HG02798 (cell line): ENCODE data around the gene EIPR1.
"Not testable (repeated sequence)": the region's sequence is repeated elsewhere in the genome, so short reads cannot be mapped to it uniquely, and the experiment has no call there.

Experiments used
- ATAC-seq: cut with Tn5 transposase; IDR thresholded peaks from one replicate; pipeline ENCODE4 v1.9.1; 2021; ENCODE audit warnings: mild to moderate bottlenecking; ENCODE audit not compliant: unreplicated experiment, poor library complexity

Gene EIPR1

DNA sequence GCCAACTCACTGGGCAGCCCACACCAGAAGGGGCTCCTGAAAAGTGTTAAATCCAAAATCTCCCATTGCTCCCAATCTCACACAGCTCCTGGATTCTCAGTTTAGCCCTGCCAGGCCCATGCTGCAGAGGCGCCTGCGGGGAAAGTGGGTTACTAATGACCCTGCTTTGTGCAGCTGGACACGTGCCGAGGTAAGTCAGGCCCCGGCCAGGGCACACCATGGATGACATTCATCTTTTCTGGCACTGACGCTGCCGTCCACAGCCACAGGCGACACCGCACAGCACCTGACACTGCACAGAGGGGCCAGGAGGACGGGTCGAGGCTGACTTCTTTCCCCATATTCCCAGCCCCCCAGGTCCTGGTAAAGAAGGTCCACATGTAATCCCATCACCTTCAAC lies 193.5 kb downstream of the EIPR1 start:
- ATAC-seq: no peak

GRCh38 chr2:3183766-3184165 lies 193.9 kb downstream of the EIPR1 start:
- ATAC-seq: no peak

GRCh38 chr2:3182848-3183247 lies 194.8 kb downstream of the EIPR1 start:
- ATAC-seq: no peak

DNA sequence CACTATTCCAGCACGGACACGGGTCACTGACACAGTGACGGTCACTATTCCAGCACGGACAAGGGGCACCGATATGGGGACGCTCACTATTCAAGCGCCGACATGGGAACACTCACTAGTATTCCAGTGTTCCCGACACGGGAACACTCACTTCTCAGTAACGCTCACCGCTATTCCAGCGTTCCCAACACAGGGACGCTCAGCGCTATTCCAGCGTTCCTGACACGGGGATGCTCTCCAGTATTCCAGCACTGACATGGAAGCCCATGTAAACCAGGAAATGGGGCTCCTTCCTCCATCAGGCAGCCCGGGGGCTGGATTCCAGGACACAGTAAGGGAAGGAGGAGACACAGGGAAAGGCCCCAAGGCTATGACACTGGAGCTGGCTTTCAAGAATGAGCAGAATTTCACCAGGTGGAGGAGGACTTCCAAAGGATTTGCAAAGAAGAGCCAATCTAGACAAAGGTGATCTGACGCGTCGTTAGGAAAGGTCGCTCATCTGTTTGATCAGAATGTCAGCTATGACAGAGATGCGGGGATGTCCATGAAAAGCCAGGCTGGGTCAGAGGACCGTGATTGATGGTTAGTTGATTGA lies 196.1 kb downstream of the EIPR1 start:
- ATAC-seq: no peak

GRCh38 chr2:3180909-3181221 lies 196.8 kb downstream of the EIPR1 start:
- ATAC-seq: not testable (repeated sequence)

GRCh38 chr2:3180082-3180908 lies 197.3 kb downstream of the EIPR1 start:
- no peak for ATAC-seq

- no peak for ATAC-seq
These were observed 198.0 kb downstream of the EIPR1 start for GRCh38 chr2:3179626-3180025.

- no peak for ATAC-seq
These were observed 198.4 kb downstream of the EIPR1 start for GRCh38 chr2:3179208-3179607.

- ATAC-seq: no peak
These were observed 199.0 kb downstream of the EIPR1 start for GRCh38 chr2:3178578-3179031.

DNA sequence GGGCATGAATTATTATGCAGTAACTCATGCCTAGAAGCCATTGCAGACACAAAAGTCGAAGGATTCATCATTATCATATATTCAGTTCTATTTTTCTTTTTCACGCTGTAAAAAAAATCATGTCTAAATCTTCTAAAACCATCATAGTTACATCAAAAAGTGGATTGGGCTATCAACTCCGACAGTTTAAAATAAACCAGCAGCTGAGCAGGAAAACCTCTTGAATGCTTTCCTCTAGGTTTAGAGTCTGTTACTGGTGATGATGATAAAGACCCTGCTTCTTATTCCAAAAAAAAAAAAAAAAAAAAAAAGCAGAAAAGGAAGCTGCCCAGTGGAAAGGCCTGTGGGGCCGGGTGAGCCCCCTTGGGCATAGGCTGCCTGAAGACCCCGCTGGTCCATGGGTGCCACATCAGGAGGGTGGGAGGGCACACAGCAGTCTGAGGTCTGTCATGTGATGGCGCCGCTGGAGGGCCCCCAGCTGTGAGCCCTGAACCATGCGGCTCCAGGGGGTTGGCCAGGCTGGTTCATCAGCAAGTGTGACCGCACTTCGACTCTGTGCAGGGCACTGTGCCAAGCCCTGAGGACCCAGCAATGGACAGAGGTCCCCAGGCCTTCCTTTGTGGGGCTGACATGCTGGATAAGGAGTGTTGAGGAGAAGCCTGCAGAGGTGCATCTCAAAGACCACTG lies 199.6 kb downstream of the EIPR1 start:
- no peak for ATAC-seq

GRCh38 chr2:3176869-3177255 lies 200.8 kb downstream of the EIPR1 start:
- ATAC-seq: no peak

GRCh38 chr2:3176071-3176868 lies 201.3 kb downstream of the EIPR1 start:
- no peak for ATAC-seq

DNA sequence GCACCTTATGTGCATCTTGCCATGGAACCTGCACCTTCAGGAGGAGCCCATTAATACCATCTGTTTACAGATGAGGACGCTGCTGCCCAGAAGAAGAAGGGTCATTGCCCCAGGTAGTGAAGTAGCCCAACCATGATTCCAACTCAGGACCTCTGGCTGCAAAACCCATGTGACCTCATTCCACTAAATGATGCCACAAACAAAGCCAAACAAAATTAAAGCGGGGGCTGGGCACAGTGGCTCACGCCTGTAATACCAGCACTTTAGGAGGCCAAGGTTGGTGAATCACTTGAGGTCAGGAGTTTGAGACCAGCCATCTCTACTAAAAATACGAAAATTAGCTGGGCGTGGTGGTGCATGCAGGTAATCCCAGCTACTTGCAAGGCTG lies 202.1 kb downstream of the EIPR1 start:
- no peak for ATAC-seq

GRCh38 chr2:3174626-3175567 lies 202.7 kb downstream of the EIPR1 start:
- ATAC-seq: no peak

GRCh38 chr2:3173031-3173430 lies 204.6 kb downstream of the EIPR1 start:
- ATAC-seq: no peak

DNA sequence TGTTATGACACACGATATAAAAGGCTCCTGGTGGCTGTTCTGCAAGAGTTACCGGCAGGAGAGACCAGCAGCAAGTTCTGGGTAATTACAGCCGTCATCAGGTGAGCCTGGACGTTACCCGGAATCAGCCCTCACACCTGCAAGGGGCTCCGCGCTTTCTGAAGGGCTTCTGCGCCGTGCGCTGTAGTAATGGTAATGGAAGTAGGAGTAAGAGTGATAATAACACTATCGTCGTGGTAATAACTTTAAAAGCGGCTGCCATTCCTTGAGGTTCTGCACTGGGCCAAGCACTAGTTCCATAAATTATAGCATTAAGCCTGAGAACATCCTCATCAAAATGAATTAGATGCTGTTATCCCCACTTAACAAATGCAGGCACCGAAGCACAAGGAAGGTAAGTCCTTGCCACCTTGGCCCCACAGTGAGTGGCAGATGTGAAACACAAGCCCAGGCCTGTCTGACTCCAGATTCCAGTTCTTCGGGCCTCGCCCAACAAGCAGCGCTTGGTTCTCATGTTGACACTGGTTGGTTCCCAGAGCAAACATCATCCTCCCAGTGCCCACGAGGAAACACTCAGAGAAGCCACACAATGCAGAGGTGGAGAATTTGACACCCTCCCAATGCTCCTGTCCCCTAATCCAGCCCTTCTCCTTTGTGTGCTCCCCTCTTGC lies 205.2 kb downstream of the EIPR1 start:
- ATAC-seq: no peak

DNA sequence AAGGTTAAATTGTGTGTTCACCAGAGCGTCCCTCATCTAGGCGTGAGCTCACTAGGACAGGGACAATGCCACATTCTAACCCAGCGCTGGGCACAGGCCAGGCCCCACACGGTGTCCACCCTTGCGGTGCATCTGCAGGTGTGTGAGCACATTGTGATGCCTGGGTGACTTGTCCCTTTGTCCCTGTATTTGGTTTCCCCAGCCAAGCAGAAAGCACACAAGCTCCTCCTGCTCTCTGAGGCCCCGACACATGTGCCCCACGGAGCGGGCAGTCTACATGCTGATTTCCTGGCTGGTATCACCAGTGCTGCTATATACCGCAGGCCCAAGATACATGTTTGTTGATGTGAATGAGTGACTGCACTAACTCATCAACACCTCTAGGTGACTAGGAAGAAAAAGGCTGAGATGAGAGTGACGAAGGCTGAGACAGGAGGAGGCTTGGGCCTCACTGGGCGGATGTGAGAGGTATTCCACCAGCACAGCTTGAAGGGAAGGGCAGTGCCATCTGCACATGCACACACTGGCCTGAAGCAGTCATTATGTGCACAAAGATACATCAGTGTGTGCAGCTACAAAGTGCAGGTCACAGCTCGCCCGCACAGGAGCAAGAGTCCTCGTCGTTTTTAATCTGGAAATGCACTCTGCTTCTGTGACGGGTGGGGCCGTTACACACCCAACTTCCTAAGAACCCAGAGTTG lies 205.9 kb downstream of the EIPR1 start:
- no peak for ATAC-seq

DNA sequence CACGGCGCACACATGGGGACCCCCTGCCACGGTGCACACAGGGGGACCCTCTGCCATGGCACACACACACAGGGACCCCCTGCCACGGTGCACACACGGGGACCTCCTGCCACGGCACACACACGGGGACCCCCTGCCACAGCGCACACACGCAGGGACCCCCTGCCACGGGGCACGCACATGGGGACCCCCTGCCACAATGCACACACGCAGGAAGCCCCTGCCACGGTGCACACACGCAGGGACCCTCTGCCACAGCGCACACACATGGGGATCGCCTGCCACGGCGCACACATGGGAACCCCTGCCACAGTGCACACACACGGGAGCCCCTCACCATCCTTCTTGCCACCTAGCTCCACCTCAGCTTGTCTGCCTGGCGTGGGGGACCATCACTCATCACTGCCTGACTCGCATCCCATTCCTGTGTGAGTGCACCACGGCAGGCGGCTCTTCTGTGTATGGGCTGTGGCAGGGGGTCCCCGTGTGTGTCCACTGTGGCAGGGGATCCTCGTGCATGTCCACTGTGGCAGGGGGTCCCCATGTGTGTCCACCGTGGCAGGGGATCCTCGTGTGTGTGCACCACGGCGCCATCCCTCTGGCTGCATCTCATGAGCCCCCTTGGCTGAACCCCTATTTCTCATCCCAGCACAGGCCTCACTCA lies 206.7 kb downstream of the EIPR1 start:
- ATAC-seq: no peak
